ENCODE data around the gene CCR9.
"Not testable (repeated sequence)": the region's sequence is repeated elsewhere in the genome, so short reads cannot be mapped to it uniquely, and the experiment has no call there.

CCR9 gene

GRCh38 chr3:45848392-45848791 is 38.0 kb upstream of the CCR9 start:
- TF ChIP-seq MAX (IDR thresholded peaks at IDR 0.05; ENCODE audit: low read depth, low read length) = no peak
- TF ChIP-seq POLR2A (IDR thresholded peaks at IDR 0.05; ENCODE audit: extremely low read depth, insufficient read length) = no peak
- TF ChIP-seq MYC (IDR thresholded peaks at IDR 0.05; ENCODE audit: low read depth, low read length) = no peak
- TF ChIP-seq CTCF (IDR thresholded peaks at IDR 0.05; ENCODE audit: low read depth, low read length) = no peak
- H3K4me3 ChIP-seq (ENCODE audit: low read depth, low read length) = no peak overlapping the region
- DNase-seq (ENCODE audit: low read depth) = no peak

- DNase-seq (ENCODE audit: low read depth) = no peak
- no peak for TF ChIP-seq POLR2A (IDR thresholded peaks at IDR 0.05; ENCODE audit: extremely low read depth, insufficient read length)
- no peak for TF ChIP-seq MAX (IDR thresholded peaks at IDR 0.05; ENCODE audit: low read depth, low read length)
- TF ChIP-seq CTCF (IDR thresholded peaks at IDR 0.05; ENCODE audit: low read depth, low read length) = no peak
- TF ChIP-seq MYC (IDR thresholded peaks at IDR 0.05; ENCODE audit: low read depth, low read length) = no peak
- no peak overlapping the region for H3K4me3 ChIP-seq (ENCODE audit: low read depth, low read length)
Measured at GRCh38 chr3:45852828-45853227, 33.5 kb upstream of the CCR9 start.

GRCh38 chr3:45856323-45856722 is 30.0 kb upstream of the CCR9 start:
- H3K4me3 ChIP-seq (ENCODE audit: low read depth, low read length); DNase-seq (ENCODE audit: low read depth): not testable (repeated sequence)

- not testable (repeated sequence) for H3K4me3 ChIP-seq (ENCODE audit: low read depth, low read length); DNase-seq (ENCODE audit: low read depth)
Measured at GRCh38 chr3:45857024-45857423, 29.3 kb upstream of the CCR9 start.

GRCh38 chr3:45858809-45859543 is 27.4 kb upstream of the CCR9 start:
- TF ChIP-seq POLR2A (IDR thresholded peaks at IDR 0.05; ENCODE audit: extremely low read depth, insufficient read length) (no peak), MAX (IDR thresholded peaks at IDR 0.05; ENCODE audit: low read depth, low read length) (no peak)
- H3K4me3 ChIP-seq (ENCODE audit: low read depth, low read length) = no peak overlapping the region
- no peak for DNase-seq (ENCODE audit: low read depth)

GRCh38 chr3:45860481-45860880 is 25.9 kb upstream of the CCR9 start:
- TF ChIP-seq CTCF (IDR thresholded peaks at IDR 0.05; ENCODE audit: low read depth, low read length) = no peak
- no peak for TF ChIP-seq MAX (IDR thresholded peaks at IDR 0.05; ENCODE audit: low read depth, low read length)
- no peak for TF ChIP-seq MYC (IDR thresholded peaks at IDR 0.05; ENCODE audit: low read depth, low read length)
- no peak for TF ChIP-seq POLR2A (IDR thresholded peaks at IDR 0.05; ENCODE audit: extremely low read depth, insufficient read length)
- no peak overlapping the region for H3K4me3 ChIP-seq (ENCODE audit: low read depth, low read length)

GRCh38 chr3:45861043-45861719 is 25.2 kb upstream of the CCR9 start:
- TF ChIP-seq POLR2A (IDR thresholded peaks at IDR 0.05; ENCODE audit: extremely low read depth, insufficient read length) (no peak), CTCF (IDR thresholded peaks at IDR 0.05; ENCODE audit: low read depth, low read length) (no peak), MYC (IDR thresholded peaks at IDR 0.05; ENCODE audit: low read depth, low read length) (no peak), MAX (IDR thresholded peaks at IDR 0.05; ENCODE audit: low read depth, low read length) (no peak)
- no peak for DNase-seq (ENCODE audit: low read depth)

More at GRCh38 chr3:45860481-45860880, 25.9 kb upstream of the CCR9 start:
- no peak for DNase-seq (ENCODE audit: low read depth)

More at GRCh38 chr3:45861043-45861719, 25.2 kb upstream of the CCR9 start:
- no peak overlapping the region for H3K4me3 ChIP-seq (ENCODE audit: low read depth, low read length)
